Ammon's horn (tissue), 1 donor: Measurements from ENCODE around the gene CD34.

Experiments used
- DNase-seq: peaks from one replicate; pipeline ENCODE4 v3.0.0-alpha.2; 2016; ENCODE audit warnings: low spot score

CD34 gene

DNA sequence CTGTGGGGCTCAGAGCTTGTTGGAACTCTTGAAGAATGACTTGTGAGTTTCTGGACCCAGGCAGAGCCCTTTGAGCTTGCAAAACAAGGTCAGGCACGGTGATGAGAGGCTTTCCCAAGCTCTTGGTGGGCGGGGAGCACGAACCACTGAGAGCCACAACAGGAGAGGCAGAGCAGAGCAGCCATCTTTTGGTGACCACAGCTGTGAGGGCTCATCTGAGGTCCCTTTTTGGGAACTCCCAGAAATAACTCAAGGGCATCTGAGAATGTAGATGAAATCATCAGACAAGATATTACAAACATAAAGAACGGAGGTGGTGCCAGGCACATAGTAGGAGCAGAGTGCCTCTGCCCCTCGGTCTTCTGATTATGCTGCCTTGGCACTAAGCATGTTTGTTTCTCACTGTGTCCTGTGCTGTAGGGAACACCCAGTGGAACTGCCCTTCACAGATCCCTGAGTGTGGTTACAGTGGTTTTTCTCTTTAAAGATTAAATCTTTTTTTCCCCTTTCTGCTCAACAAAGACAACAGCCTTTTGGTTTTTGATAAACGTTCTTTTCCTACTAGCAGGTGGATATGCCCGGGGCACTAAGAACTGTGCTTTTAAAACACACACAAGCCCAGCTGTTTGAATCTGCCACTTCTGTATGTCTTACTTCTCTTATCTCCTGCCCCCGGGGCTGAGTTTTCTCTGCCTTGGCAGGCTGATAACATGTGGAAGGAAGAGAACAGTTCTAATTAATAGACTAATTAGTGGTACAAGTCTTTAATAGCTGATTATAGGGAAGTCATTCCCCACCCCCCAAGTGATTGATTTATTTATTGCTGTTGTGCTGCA is 37.7 kb downstream of the CD34 start:
- DNase-seq = no peak

GRCh38 chr1:207872621-207873020 is 38.3 kb downstream of the CD34 start:
- DNase-seq = no peak

DNA sequence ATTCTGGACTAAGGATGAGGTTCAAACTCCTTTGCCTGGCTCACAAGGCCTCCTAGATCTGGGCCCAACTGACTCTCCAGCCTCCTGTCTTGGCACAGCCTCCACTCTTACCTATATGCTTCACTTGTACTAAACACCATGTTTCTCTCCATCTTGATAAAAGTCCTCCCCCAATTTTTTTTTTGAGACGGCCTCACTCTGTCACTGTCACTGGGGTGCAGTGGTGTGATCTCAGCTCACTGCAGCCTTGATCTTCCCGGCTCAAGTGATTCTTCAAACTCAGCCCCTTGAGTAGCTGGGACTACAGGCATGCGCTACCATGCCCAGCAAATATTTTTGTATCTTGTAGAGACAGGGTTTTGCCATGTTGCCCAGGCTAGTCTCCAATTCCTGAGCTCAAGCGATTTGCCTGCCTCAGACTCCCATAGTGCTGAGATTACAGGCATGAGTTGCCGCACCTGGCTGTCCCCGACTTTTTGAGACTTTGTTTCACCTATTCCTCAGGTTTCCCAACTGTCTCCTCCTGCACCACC is 39.7 kb downstream of the CD34 start:
- no peak for DNase-seq

- DNase-seq = no peak
Observed at GRCh38 chr1:207870306-207871031, 40.5 kb downstream of the CD34 start.

- DNase-seq = no peak
Observed at GRCh38 chr1:207869859-207870258, 41.1 kb downstream of the CD34 start.

DNA sequence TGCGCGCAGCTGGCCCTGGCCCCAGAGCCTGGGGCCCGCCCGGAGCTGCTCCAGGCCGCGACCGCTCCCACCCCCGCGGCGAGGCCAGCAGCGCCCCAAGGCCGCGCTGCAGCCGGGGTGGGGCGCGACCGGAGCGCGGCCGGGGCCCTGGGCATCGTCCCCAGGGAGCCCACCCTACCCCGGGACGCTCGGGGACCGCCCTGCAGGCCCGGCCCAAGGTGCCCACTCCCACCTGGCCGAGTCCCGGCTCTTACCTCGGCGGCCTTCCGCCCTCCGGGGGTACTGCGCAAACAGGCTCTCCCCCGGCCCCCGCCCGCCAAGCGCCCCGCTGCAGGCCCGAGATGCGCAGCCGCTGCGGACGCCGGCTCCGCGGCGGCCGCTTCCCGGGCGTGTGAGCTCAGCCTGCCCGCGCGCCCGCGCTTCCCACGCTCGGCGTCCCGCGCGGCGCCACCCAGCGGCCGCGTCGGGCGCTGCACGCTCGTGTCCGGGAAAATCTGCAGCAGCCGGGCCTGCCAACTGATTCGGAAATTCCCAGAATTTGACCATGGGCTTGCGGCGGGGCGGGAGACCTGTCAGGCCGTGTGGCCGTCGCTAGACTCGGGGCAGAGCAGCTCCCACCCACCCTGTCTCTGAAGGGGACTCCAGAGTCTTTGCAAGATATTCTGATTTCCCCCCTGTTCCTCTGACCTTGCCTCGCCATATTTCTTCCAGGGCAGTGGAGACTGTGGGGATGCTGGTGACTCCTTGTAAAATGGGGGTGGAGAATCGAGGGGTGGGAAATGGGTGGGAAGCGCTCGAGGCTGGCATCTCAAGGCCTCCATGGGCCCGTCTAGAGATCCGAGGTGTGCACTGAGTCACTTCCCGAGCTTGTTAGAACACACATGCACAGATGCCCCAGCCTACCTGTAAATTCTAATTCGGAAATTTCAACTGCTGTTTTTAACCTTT is 41.9 kb downstream of the CD34 start:
- peak; percentile 77 for DNase-seq

GRCh38 chr1:207868251-207868773 is 42.6 kb downstream of the CD34 start:
- no peak for DNase-seq

DNA sequence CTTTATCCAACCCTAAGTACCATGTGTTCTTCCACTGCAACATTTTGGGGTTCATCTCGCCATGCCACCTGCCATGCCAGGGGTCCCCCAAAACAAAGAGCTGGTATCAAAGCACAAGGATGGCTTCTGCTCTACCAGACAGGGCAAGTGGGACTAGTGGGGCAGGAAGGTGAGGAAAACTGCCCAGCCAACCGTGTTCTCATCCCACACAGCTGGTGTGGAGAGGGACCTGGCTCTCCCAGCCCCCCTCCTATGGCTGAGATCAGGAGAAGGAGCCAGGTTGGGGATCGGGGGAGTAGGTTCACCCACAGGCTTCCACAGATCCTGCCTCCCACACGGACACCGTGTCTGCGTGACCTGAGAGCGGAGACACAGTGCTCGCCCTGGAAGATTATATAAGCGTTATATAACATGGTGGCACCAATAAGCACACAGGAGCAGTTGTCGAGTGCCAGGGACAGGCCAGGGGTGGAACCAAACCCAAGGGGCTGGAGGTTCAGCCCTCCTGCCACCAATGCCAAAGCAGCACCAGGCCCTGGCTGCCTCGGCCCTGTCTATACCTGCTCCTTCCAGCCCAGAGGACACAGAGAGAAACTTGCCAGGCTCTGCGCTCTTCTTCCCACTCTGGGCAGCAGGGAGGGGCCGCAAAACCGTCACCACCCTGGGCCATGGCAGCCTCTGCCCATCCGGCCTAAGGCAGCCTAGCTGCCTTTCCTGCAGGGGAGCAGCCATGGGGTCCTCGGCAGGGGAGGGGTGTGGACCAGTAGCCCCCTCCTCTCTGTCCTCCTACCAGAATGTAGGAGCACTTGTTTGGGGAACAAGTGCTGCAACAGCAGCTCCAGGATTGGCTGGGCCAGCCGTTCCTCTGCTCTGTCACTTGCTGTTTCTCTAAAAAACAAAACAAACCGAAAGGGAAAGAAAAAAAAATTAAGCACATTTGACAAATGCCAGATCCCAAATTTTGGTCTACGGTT is 43.5 kb downstream of the CD34 start:
- DNase-seq = peak; percentile 56

DNA sequence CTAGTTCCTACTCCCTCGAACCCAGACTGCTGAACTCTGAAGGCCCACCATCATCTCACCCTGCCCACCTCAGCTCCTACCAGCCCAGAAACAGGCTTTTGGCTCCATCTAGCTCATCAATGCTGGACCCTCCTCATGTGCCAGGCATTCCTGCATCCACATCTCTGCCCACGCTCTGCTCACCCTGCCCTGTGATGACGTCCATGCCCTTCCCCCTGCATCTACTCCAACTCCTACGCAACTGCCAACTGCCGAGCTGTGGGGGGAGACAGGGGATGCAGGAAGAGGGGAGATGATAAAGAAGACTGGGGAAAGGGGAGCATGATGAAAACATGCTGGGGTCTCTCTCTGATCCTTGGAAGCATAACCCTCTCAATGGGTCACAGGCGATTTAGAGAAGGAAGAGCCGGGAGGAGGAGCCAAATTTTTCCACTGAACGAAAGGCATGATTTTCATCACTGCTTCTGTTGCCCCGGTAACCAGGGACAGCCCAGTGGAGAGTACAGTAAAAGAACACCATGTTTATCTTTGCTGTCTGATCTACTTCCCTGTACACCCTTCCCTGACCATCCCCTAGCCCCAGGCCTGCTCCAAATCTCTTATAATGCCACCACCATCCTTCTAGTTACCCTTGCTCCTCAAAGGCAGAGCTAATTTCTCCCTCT is 44.3 kb downstream of the CD34 start:
- DNase-seq = peak; percentile 76

DNA sequence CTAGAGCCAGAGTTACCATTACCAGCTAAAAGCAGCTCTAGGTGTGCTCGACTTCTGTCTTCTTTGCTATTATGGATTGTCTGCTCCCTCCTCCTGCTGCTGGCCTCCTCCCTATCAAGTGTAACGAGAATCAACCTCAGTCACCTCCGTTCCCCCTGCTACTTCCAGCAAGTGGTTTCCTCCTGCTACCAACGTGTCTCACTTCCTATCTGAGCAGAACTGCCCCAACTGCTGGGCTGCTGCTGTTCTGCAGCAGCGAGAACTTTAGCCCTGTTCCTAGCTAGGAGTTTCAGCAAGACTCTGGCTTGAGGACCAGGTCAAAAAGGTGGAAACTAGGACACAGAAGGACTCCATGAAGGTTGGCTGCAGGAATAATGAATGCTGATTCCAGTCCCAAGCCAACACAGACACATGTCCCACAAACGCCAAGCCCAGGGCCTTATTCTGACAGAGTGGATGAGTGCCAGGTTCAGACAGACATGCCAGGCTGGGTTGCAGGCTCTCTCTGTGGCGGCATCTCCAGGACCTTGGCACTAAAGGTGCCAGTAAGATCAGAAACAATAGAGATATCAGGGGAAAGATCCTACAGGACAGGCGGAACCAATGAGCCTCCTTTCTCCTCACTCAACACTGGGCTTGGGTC is 46.9 kb downstream of the CD34 start:
- DNase-seq = peak; percentile 60

DNA sequence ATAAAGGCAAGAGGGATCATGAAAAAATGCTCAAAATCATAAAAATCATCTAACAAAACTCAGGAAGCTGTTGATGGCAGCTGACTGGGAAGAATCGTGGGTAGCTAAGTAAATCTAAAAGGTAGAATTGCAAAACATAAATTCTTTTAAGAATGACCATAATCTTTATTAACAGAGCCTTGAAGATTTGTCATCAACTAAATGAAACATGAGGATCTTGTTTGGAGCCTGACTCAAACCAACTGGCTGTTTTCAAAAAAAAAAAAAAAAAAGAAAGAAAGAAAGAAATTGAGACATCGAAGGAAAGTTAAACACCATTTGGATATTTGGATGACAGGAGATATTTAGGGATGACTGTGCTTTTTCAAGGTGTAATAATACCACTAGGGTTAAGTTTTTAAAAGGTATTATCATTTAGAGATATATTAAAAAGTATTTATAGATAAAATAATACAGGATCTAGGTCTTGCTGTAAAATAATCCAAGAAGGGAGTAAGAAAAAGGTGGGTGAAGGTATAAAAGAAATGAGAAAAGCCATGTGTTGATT is 48.6 kb downstream of the CD34 start:
- DNase-seq = no peak

GRCh38 chr1:207861442-207862177 is 49.3 kb downstream of the CD34 start:
- DNase-seq = no peak

DNA sequence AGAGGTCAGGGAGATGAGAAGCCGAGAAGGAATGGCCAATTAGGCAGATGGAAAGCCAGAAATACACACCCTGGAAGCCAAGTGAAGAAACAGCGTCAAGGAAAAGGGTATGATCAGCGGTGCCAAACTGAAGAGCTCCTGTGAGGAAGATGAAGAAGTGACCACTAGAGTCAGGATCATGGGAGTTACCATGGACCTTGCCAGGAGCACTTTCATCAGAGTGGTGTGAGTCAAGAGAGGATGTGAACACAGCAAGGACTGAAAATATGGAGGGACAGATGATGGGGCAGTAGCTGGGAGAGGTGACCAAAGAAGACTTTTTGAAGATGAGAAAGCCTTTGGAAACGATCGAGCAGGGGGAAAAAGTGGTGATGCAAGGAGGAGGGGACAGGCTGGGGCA is 50.4 kb downstream of the CD34 start:
- DNase-seq = no peak

- no peak for DNase-seq
Observed at GRCh38 chr1:207858806-207859205, 52.1 kb downstream of the CD34 start.

DNA sequence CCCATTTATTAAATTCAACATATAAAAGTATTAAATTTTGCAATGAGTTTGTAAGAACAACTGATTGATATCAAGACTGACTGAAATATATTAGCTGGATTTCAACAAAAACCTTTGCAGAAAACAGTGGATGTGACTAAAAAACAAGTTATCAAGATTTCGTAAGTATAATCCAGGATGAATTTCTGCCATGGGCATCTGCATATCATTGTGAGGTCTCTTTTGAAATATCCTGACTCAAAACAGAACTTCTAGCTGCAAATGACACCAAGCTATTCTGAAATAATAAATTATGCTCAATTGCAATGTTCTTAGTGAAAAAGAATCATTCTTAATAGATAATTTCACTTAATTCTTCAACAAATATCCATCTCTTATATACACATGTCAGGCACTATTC is 52.6 kb downstream of the CD34 start:
- DNase-seq = no peak

DNA sequence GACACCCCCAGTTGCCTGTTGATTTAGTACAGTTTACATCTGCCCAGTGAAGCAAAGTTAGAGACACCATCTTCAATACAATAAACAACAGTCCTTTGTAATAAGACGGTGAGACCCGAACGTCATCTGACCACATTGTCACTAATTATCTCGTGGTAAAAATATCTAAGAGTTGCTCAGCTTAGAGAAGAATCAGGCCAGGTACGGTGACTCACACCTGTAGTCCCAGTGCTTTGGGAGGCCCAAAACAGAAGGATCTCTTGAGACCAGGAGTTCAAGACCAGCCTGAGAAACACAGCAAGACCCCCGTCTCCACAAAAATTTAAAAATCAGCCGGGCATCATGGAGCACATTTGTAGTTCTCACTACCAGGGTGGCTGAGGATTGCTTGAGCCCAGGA is 53.5 kb downstream of the CD34 start:
- DNase-seq = no peak

- no peak for DNase-seq
Observed at GRCh38 chr1:207856276-207857023, 54.5 kb downstream of the CD34 start.

DNA sequence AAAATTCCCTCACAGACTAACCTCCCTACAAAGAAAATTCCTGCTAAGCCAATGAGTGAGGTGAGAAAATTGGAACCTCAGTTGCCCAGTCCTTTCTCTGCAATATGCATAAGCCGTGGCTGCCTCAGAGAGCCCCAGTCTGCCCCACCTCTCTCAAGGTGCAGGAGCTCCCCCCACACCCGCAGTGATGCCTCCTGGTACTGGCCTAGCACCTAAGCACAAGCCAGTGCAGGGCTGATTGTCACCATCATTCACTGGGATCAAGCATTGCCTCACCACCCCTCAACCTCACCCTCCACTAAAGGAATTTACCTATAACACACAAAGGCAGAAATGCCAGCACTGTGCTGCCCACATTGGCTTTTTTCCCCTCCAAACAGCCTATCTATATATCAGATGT is 56.9 kb downstream of the CD34 start:
- DNase-seq = no peak
